WTC11 (cell line): ENCODE data around the gene RGS17. TPM values are rescaled to one million over a fixed set of nuclear protein-coding genes. Genes with fewer than 3 reads are reported as not detected.

Experiments used
- ATAC-seq: fragments of 200-7000 bp; cut with Tn5 transposase; 2 replicates; pipeline ENCODE4 v1.10.0; 2021; ENCODE audit warnings: mild to moderate bottlenecking, moderate library complexity
- CTCF ChIA-PET: fragments of 300-600 bp; sonication (Branson Sonifier 250); formaldehyde crosslinking; loops from one replicate; lab custom pipeline; 2021; ENCODE audit warnings: antibody characterized with exemption; lab: Charles Lee
- POLR2A ChIA-PET: fragments of 350-600 bp; sonication (Branson Sonifier 250); formaldehyde crosslinking; loops from one replicate; lab custom pipeline; 2021; ENCODE audit warnings: antibody characterized with exemption; lab: Charles Lee
- DNase-seq: peaks from one replicate; pipeline ENCODE4 v3.0.0; 2021; ENCODE audit warnings: low spot score
- H3K27ac Mint-ChIP-seq: 2 replicates; pipeline ENCODE4 v1.8.0; 2021; ENCODE audit warnings: mixed read lengths
- H3K27me3 Mint-ChIP-seq: 2 replicates; pipeline ENCODE4 v1.8.0; 2021; ENCODE audit warnings: low read depth, mild to moderate bottlenecking, moderate library complexity, mixed read lengths
- H3K36me3 Mint-ChIP-seq: 2 replicates; pipeline ENCODE4 v1.8.0; 2021; ENCODE audit warnings: mixed read lengths
- H3K4me1 Mint-ChIP-seq: 2 replicates; pipeline ENCODE4 v1.8.0; 2022; ENCODE audit warnings: mixed read lengths
- H3K4me3 Mint-ChIP-seq: 2 replicates; pipeline ENCODE4 v1.8.0; 2021; ENCODE audit warnings: mild to moderate bottlenecking, moderate library complexity, mixed read lengths
- H3K9me3 Mint-ChIP-seq: 2 replicates; pipeline ENCODE4 v1.8.0; 2021; ENCODE audit warnings: mixed read lengths
- AFF4 ChIP-seq: sonication (generic); formaldehyde crosslinking; IDR thresholded peaks from 2 replicates; pipeline ENCODE4 v1.8.1; 2023; ENCODE audit warnings: mild to moderate bottlenecking, missing genetic modification reagents, borderline replicate concordance
- ARID4B ChIP-seq: sonication (generic); formaldehyde crosslinking; IDR thresholded peaks from 2 replicates; pipeline ENCODE4 v1.8.0; 2023; ENCODE audit warnings: missing genetic modification reagents, mild to moderate bottlenecking, borderline replicate concordance
- CBFB ChIP-seq: sonication (generic); formaldehyde crosslinking; IDR thresholded peaks from 2 replicates; pipeline ENCODE4 v1.8.1; 2022; ENCODE audit warnings: mild to moderate bottlenecking, low read depth, missing genetic modification reagents
- ELF4 ChIP-seq: sonication (generic); formaldehyde crosslinking; IDR thresholded peaks from 2 replicates; pipeline ENCODE4 v1.8.1; 2022; ENCODE audit warnings: low read depth, mild to moderate bottlenecking, moderate library complexity, missing genetic modification reagents
- EMX1 ChIP-seq: fragments of 250-450 bp; sonication (Bioruptor Pico); IDR thresholded peaks from 2 replicates; pipeline ENCODE4 v1.8.0; 2021; ENCODE audit warnings: mild to moderate bottlenecking
- MYBL2 ChIP-seq: sonication (generic); formaldehyde crosslinking; IDR thresholded peaks from 2 replicates; pipeline ENCODE4 v1.8.1; 2023; ENCODE audit warnings: mild to moderate bottlenecking, moderate library complexity, missing genetic modification reagents
- NFATC4 ChIP-seq: fragments of 250-450 bp; sonication (Bioruptor Pico); IDR thresholded peaks from 2 replicates; pipeline ENCODE4 v1.9.0; 2021; ENCODE audit warnings: mild to moderate bottlenecking
- NR1H2 ChIP-seq: sonication (generic); formaldehyde crosslinking; IDR thresholded peaks from 2 replicates; pipeline ENCODE4 v1.9.0; 2021; ENCODE audit warnings: mild to moderate bottlenecking, moderate library complexity, missing genetic modification reagents
- SP1 ChIP-seq: sonication (generic); formaldehyde crosslinking; conservative IDR thresholded peaks from 2 replicates; pipeline ENCODE4 v1.8.1; 2022; ENCODE audit warnings: missing genetic modification reagents
- ZBTB21 ChIP-seq: sonication (generic); formaldehyde crosslinking; IDR thresholded peaks from 2 replicates; pipeline ENCODE4 v1.8.1; 2023; ENCODE audit warnings: mild to moderate bottlenecking, missing genetic modification reagents, borderline replicate concordance
- ZNF671 ChIP-seq: fragments of 250-450 bp; sonication (Bioruptor Pico); IDR thresholded peaks from 2 replicates; pipeline ENCODE4 v1.8.0; 2021; ENCODE audit warnings: mild to moderate bottlenecking
- total RNA-seq: library from RNA; stranded (reverse); gene quantifications from 3 replicates; pipeline ENCODE4 v1.2.3, GENCODE V29; 2021
- TF ChIP-seq, protein P1 (sequence below): fragments of 250-450 bp; sonication (Bioruptor Pico); IDR thresholded peaks from 2 replicates; pipeline ENCODE4 v2.1.2; 2022; ENCODE audit warnings: mild to moderate bottlenecking, moderate library complexity
- TF ChIP-seq, protein P2 (sequence below): fragments of 250-450 bp; sonication (Bioruptor Pico); IDR thresholded peaks from 2 replicates; pipeline ENCODE4 v1.9.0; 2021; ENCODE audit warnings: mild to moderate bottlenecking, borderline replicate concordance

The RGS17 gene
- total RNA-seq, 1 experiment from 2014 or later = 9.3 TPM

DNA sequence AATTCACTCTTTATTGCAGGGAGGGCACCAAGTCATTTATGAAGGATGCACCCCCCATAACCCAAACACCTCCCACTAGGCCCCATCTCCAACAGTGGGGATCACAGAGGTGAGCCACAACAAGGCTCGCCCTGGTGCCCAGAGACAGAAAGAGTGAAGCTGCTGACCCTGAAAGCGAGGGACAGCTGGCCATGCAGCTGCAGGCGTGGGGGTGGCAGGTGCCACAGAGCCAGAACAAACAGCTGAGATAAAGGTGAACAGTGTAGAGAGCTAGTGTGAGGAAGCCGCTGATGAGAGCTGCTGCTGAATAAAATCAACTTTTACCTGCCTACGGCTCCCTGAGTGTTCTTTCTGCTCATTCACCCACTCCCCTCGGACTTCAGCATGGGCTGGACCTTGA, 18.8 kb upstream of the RGS17 start:
- ATAC-seq (no peak), DNase-seq (no peak)
- H3K36me3 Mint-ChIP-seq = no peaks in the 10 kb centered on the region
- H3K27me3 Mint-ChIP-seq = no peaks in the 10 kb centered on the region
- H3K9me3 Mint-ChIP-seq = peaks cover 7% of the 10 kb centered on the region; the same call in 1 of the 2 replicates
- POLR2A ChIA-PET = no interaction called here
- H3K4me1 Mint-ChIP-seq = 0 out of 2 replicates have a peak, but pooled peaks cover 3% of the 10 kb centered on the region
- no peak overlapping the region for H3K27ac Mint-ChIP-seq
- CTCF ChIA-PET = no interaction called here
- TF ChIP-seq MYBL2 (CRISPR knock-in tag) (no peak), ZNF671 (CRISPR knock-in tag) (no peak), CBFB (CRISPR knock-in tag) (no peak), AFF4 (CRISPR knock-in tag) (no peak), NFATC4 (CRISPR knock-in tag) (no peak), ZBTB21 (no peak), EMX1 (no peak), SP1 (no peak), ARID4B (CRISPR knock-in tag) (no peak), NR1H2 (no peak), ELF4 (no peak)
- TF ChIP-seq, protein P1, sequence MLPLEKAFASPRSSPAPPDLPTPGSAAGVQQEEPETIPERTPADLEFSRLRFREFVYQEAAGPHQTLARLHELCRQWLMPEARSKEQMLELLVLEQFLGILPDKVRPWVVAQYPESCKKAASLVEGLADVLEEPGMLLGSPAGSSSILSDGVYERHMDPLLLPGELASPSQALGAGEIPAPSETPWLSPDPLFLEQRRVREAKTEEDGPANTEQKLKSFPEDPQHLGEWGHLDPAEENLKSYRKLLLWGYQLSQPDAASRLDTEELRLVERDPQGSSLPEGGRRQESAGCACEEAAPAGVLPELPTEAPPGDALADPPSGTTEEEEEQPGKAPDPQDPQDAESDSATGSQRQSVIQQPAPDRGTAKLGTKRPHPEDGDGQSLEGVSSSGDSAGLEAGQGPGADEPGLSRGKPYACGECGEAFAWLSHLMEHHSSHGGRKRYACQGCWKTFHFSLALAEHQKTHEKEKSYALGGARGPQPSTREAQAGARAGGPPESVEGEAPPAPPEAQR = no peak
- TF ChIP-seq, protein P2, sequence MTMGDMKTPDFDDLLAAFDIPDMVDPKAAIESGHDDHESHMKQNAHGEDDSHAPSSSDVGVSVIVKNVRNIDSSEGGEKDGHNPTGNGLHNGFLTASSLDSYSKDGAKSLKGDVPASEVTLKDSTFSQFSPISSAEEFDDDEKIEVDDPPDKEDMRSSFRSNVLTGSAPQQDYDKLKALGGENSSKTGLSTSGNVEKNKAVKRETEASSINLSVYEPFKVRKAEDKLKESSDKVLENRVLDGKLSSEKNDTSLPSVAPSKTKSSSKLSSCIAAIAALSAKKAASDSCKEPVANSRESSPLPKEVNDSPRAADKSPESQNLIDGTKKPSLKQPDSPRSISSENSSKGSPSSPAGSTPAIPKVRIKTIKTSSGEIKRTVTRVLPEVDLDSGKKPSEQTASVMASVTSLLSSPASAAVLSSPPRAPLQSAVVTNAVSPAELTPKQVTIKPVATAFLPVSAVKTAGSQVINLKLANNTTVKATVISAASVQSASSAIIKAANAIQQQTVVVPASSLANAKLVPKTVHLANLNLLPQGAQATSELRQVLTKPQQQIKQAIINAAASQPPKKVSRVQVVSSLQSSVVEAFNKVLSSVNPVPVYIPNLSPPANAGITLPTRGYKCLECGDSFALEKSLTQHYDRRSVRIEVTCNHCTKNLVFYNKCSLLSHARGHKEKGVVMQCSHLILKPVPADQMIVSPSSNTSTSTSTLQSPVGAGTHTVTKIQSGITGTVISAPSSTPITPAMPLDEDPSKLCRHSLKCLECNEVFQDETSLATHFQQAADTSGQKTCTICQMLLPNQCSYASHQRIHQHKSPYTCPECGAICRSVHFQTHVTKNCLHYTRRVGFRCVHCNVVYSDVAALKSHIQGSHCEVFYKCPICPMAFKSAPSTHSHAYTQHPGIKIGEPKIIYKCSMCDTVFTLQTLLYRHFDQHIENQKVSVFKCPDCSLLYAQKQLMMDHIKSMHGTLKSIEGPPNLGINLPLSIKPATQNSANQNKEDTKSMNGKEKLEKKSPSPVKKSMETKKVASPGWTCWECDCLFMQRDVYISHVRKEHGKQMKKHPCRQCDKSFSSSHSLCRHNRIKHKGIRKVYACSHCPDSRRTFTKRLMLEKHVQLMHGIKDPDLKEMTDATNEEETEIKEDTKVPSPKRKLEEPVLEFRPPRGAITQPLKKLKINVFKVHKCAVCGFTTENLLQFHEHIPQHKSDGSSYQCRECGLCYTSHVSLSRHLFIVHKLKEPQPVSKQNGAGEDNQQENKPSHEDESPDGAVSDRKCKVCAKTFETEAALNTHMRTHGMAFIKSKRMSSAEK (CRISPR knock-in tag) = no peak
- H3K4me3 Mint-ChIP-seq = no peak overlapping the region
